Sigmoid colon (tissue), 4 donors: ENCODE measurements around the gene ZSWIM6.

Experiments
- CTCF ChIP-seq, 4 experiments: fragments of 450-650 bp in 3 of 4; fragments of 200-600 bp in 1 of 4; IDR thresholded peaks; one replicate each; pipeline ENCODE4 v1.5.1; 2016 to 2019; ENCODE audit warnings: antibody characterized with exemption in 4 of 4, mild to moderate bottlenecking in 3 of 4, moderate library complexity in 2 of 4
- EP300 ChIP-seq, 4 donors: sonication (generic); formaldehyde crosslinking; IDR thresholded peaks; one replicate each; pipeline ENCODE4 v1.6.1; 2017; ENCODE audit warnings: antibody characterized with exemption in 4 of 4
- POLR2A ChIP-seq, 2 donors: fragments of 450-650 bp; IDR thresholded peaks; one replicate each; pipeline ENCODE4 v1.6.1; 2016; ENCODE audit warnings: antibody characterized with exemption in 2 of 2, mild to moderate bottlenecking in 2 of 2, moderate library complexity in 2 of 2
- POLR2AphosphoS5 ChIP-seq, 4 donors: sonication (generic); formaldehyde crosslinking; IDR thresholded peaks; one replicate each; pipeline ENCODE4 v1.6.1; 2017; ENCODE audit warnings: antibody characterized with exemption in 4 of 4

GRCh38 chr5:61534481-61535267, 202.6 kb downstream of the ZSWIM6 start:
- TF ChIP-seq CTCF (IDR thresholded peaks at IDR 0.05), result no peak
- TF ChIP-seq EP300 (IDR thresholded peaks at IDR 0.05), result no peak
- TF ChIP-seq POLR2A (IDR thresholded peaks at IDR 0.05), result no peak
- TF ChIP-seq POLR2AphosphoS5 (IDR thresholded peaks at IDR 0.05), result no peak
